H7 (cell line): ENCODE results near the gene ARID4B. TPM values are rescaled to one million over a fixed set of nuclear protein-coding genes. Genes with fewer than 3 reads are reported as not detected.
"Not testable (repeated sequence)": the region's sequence is repeated elsewhere in the genome, so short reads cannot be mapped to it uniquely, and the experiment has no call there.

Experiments used
- DNase-seq: peaks from one replicate; pipeline ENCODE4 v3.0.0; 2012
- H3K27me3 ChIP-seq: 2 replicates; pipeline ENCODE4 v1.6.0; 2011; ENCODE audit warnings: mild to moderate bottlenecking, low read length; ENCODE audit not compliant: control insufficient read depth, insufficient read depth
- H3K36me3 ChIP-seq: replicated peaks from 2 replicates; pipeline ENCODE4 v1.5.1; 2011; ENCODE audit warnings: low read length; ENCODE audit not compliant: control insufficient read depth, insufficient read depth
- H3K4me3 ChIP-seq: 2 replicates; pipeline ENCODE4 v1.5.1; 2011; ENCODE audit warnings: low read depth, mild to moderate bottlenecking, control low read depth, low read length, moderate library complexity; ENCODE audit not compliant: insufficient read depth
- total RNA-seq: library from RNA; depleted of rRNA; stranded (reverse); fragments of >200 nt; shearing (Covaris generic); gene quantifications from 2 replicates; pipeline ENCODE4 v1.2.3, GENCODE V29; 2014

Gene ARID4B
- total RNA-seq, 1 experiment from 2014 or later: 16.0 TPM

- H3K36me3 ChIP-seq: peaks cover 1% of the 10 kb centered on the region; the same call in 1 of the 2 replicates
- H3K4me3 ChIP-seq: no peak overlapping the region
- no peaks in the 10 kb centered on the region for H3K27me3 ChIP-seq
- DNase-seq: no peak
These were observed 112.5 kb downstream of the ARID4B start for GRCh38 chr1:235215453-235215852.

DNA sequence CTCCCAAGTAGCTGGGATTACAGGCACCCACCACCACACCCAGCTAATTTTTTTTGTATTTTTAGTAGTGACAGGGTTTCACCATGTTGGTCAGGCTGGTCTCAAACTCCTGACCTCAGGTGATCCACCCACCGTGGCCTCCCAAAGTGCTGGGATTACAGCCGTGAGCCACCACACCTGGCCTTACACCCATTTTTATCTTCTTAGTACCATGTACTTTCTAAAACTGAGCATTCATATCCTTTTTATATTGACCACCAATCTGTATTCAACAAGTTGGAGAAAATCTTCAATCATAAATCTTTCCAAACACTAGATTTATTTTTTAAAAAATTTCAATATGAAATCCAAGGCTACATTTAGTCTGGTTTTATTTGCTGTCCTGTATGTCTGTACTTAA lies 113.0 kb downstream of the ARID4B start:
- not testable (repeated sequence) for H3K4me3 ChIP-seq, DNase-seq, H3K36me3 ChIP-seq, H3K27me3 ChIP-seq

DNA sequence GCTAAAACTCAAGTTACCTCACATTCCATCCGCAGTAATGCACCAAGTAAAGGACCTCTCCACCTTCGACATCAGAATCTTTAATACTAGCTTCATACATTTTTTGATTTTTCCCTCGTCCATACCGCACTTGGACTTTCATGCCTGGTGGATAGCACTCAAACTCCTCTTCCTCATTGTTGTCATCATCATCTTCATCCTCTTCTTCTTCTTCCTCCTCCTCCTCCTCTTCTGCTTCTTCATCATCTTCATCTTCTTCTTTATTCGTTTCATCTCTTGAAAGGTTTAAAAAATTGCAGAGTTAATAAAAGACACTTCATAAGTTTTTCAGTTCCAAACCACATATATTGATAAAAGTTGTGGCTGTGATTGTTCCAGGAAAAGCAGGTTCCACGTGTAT lies 114.2 kb downstream of the ARID4B start:
- Histone ChIP-seq H3K27me3 (no peaks in the 10 kb centered on the region), H3K4me3 (no peak overlapping the region), H3K36me3 (peaks cover 2% of the 10 kb centered on the region)
- DNase-seq: no peak

DNA sequence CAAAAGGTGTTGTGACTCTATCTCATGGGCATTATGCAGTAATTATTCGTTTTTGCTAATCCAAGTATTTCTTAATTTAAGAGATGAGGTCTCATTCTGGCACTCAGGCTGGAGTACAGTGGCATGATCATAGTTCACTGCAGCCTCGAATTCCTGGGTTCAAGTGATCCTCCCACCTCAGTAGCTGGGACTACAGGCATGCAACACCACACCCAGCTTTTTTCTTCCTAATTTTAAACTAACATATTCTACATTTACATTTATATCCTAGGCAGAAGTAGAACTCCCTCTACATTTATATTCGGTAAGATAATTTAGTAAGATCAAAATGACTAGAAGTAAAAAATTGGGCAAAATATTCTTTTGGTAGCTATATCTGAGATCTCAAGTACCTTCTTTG lies 116.5 kb downstream of the ARID4B start:
- no peak for DNase-seq
- no peak overlapping the region for H3K4me3 ChIP-seq
- H3K36me3 ChIP-seq: peaks cover 3% of the 10 kb centered on the region
- no peaks in the 10 kb centered on the region for H3K27me3 ChIP-seq

DNA sequence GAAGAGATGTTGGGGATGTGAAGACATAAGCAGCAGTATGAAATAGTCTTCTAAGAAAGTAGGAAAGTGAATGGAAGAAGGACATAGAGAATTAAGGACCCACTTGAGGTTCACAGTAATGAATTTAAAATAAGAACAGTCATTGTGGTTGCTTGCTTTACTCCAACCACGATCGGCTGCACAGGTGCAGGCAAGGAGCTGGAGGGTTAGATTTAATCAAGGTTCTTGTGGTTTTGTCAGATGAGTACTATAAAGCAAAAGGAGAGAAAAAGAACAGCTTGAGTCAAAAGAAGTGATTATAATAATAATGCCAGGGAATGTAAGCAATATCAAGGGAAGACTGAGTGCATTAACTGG lies 120.8 kb downstream of the ARID4B start:
- Histone ChIP-seq H3K36me3 (peaks cover 3% of the 10 kb centered on the region), H3K27me3 (no peaks in the 10 kb centered on the region), H3K4me3 (no peak overlapping the region)
- DNase-seq: no peak

DNA sequence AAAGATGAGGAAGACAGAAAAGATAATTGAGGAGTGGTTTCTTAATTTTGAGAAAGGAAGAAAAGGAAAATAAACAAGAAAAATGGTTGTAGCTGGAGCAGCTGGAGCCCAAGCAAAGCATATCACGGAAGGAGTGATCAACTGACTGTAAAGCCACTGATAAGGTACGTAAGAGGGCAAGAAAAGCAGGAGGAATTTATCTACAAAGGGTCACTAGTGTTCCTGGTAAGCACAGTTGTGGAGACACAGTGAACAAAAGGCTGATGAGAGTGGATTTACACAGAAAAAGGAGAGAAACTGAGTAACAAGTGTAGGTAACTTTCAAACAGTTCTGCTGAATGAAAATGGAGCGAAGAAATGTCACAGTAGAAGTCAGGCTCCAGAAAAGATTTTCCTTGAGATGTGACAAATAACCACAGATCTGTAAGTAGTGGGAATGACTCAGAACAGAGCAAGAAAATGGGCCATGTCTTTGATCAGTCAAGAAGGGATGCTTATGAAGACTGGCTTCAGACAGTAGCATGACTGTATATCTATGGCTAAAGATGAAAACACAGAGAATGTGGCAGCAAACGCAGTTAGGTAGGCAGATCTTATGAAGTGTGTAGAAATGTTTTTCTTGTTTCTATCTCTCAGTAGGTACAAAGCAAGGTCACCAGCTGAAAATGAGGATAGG lies 121.3 kb downstream of the ARID4B start:
- H3K27me3 ChIP-seq: no peaks in the 10 kb centered on the region
- no peak for DNase-seq
- no peak overlapping the region for H3K4me3 ChIP-seq
- peaks cover 3% of the 10 kb centered on the region for H3K36me3 ChIP-seq

GRCh38 chr1:235205687-235206086 lies 122.3 kb downstream of the ARID4B start:
- H3K36me3 ChIP-seq: peaks cover 3% of the 10 kb centered on the region
- H3K27me3 ChIP-seq: no peaks in the 10 kb centered on the region
- H3K4me3 ChIP-seq: no peak overlapping the region
- DNase-seq: no peak

DNA sequence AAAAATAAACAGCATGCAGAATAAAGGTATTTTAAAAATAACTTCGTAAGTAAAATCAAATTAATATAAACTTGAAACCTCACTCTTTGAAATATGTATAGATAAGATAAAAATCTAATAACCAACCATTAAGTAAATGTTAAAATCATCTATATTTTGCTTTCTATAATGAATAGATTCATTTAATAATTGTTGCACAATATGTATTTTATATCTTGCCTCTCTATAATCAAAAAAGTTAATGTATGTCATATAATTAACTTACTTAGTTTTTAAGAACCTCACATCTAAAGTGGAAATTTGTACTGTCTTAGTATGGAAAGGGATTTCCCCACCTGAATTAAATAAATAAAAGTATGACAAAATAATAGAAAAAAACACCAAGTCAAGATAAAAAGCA lies 124.6 kb downstream of the ARID4B start:
- no peak for DNase-seq
- Histone ChIP-seq H3K4me3 (no peak overlapping the region), H3K27me3 (no peaks in the 10 kb centered on the region), H3K36me3 (peaks cover 1% of the 10 kb centered on the region; the same call in 1 of the 2 replicates)

DNA sequence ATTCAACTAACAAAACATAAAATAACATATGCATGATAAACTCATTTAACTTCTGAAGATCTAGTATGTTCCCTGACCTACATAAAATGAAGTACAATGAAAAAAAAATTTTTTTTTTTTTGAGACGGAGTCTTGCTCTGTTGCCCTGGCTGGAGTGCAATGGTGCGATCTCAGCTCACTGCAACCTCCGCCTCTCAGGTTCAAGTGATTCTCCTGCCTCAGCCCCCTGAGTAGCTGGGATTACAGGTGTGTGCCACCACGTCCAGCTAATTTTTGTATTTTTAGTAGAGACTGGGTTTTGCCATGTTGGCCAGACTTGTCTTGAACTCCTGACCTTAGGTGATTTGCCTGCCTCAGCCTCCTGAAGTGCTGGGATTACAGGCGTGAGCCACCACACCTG lies 125.5 kb downstream of the ARID4B start:
- H3K4me3 ChIP-seq, H3K36me3 ChIP-seq, H3K27me3 ChIP-seq, DNase-seq: not testable (repeated sequence)

GRCh38 chr1:235199441-235199840 lies 128.5 kb downstream of the ARID4B start:
- DNase-seq: peak; percentile 61
- Histone ChIP-seq H3K36me3 (no peaks in the 10 kb centered on the region; the same call in 1 of the 2 replicates), H3K27me3 (no peaks in the 10 kb centered on the region), H3K4me3 (no peak overlapping the region)

DNA sequence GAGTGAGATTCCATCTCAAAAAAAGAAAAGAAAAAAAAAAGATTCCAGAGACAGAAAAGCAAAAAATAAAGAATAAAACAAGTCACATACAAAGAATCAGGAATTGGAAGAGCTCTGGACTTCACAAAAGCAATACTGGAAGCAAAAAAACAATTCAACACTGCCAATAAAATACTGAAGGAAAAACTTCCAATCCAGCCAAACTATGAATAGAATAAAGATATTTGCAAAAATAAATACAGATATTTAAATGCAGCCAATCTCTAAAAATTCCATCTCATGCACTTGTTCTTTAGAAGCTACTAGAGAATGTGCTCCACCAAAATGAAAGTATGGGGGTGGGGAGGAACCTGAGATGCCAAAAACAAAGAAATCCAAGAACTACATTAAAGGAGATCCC lies 137.5 kb downstream of the ARID4B start:
- H3K4me3 ChIP-seq: no peak overlapping the region
- no peaks in the 10 kb centered on the region; the same call in none of the 2 replicates for H3K36me3 ChIP-seq
- no peak for DNase-seq
- H3K27me3 ChIP-seq: no peaks in the 10 kb centered on the region

- H3K36me3 ChIP-seq: no peaks in the 10 kb centered on the region
- H3K27me3 ChIP-seq: no peaks in the 10 kb centered on the region
- DNase-seq: no peak
- no peak overlapping the region for H3K4me3 ChIP-seq
These were observed 140.7 kb downstream of the ARID4B start for GRCh38 chr1:235187316-235187715.

- Histone ChIP-seq H3K36me3 (peaks cover 2% of the 10 kb centered on the region; the same call in 1 of the 2 replicates), H3K27me3 (no peaks in the 10 kb centered on the region), H3K4me3 (no peak overlapping the region)
- DNase-seq: no peak
These were observed 146.3 kb downstream of the ARID4B start for GRCh38 chr1:235181561-235182245.

GRCh38 chr1:235180916-235181460 lies 147.0 kb downstream of the ARID4B start:
- DNase-seq: no peak
- H3K36me3 ChIP-seq: peaks cover 4% of the 10 kb centered on the region; the same call in 1 of the 2 replicates
- H3K27me3 ChIP-seq: no peaks in the 10 kb centered on the region
- no peak overlapping the region for H3K4me3 ChIP-seq

GRCh38 chr1:235176486-235176885 lies 151.5 kb downstream of the ARID4B start:
- peak; percentile 33 for DNase-seq
- H3K27me3 ChIP-seq: no peaks in the 10 kb centered on the region
- H3K4me3 ChIP-seq: no peak overlapping the region
- H3K36me3 ChIP-seq: peaks cover 6% of the 10 kb centered on the region
